Measurements from ENCODE around the gene TRABD2B. TPM values are rescaled to one million over a fixed set of nuclear protein-coding genes. Genes with fewer than 3 reads are reported as not detected.

Gene TRABD2B
- total RNA-seq, 1 donor from 2014 or later, result under 0.01 TPM

DNA sequence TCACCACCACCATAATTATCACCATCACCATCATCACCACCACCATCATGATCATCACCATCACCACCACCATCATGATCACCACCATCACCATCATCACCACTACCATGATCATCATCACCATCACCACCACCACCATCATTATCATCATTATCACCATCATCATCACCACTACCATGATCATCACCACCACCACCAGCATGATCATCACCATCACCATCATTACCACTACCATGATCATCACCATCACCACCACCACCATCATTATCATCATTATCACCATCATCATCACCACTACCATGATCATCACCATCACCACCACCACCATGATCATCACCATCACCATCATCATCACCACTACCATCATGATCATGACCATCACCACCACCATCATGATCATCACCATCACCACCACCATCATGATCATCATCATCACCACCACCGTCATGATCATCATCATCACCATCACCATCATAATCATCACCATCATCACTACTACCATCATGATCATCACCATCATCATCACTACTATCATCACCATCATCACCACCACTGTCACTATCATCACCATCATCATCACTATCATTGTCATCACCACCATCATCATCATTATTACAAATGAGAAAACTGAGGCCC lies 60.2 kb downstream of the TRABD2B start:
- no peak for DNase-seq (ENCODE audit: low read depth in 2 of 2)

DNA sequence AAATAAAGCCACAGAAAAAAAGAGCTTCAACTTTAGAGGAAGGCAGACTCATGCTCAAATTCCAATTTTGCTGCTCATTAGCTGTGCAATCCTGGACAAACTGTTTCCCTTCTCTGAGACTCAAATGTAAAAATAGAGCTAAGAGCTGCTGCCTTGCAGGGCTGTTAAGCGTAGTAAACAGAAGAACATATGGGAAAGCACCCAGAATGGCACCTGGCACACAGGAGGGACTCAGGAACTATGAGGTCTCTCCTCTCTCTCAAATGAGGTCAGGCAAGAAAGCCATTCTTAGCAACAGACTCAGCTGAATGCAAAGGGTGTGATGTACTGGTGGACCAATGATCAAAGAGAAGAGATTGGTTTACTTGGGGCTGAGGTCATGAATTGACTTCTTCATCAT lies 61.3 kb downstream of the TRABD2B start:
- no peak for DNase-seq (ENCODE audit: low read depth in 2 of 2)

DNA sequence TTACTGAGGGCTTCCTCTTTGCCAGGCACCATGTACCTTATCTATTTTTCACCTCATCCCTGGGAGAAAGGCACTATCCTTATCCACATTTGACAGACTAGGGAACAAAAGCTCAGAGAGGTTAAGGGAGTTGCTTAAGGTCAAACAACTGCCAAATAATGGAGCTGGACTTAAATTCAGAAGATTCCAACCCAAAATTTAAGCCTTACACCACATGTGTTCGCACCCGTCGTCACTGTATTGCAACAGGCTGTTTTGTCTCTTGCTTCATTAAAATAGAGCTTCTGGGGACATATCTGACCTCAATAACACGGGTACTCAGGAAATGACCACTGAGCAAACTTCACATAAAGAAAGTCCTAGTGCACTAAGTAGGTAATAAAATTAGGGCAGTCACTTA lies 62.0 kb downstream of the TRABD2B start:
- DNase-seq (ENCODE audit: low read depth in 2 of 2), result no peak

DNA sequence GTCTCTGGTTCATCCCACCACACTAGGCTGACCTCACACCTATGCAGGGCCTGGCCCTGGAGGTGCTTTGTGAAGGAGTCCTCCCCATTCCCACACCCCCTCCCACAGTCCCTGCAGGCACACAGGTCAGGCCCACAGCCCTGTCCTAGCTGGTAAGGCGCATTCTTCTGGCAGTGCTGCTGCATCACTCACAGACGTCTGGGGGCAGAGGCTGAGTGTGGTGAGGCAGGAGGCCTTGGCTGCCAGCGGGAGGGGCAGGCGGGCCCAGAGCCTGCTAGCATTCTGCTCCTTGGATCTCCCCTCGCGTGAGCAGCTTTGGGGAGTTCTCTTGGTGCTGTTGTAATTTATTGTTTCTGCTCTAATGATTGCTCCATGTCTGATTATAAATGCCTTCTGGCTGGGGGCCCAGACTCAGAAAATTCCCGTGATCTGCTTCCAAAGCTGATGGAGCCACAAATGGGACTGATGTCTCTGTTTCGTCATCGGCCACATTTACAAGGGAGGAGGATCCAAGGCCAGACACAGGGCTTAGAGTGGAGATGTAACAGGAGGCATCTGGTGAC lies 62.9 kb downstream of the TRABD2B start:
- no peak for DNase-seq (ENCODE audit: low read depth in 2 of 2)

DNA sequence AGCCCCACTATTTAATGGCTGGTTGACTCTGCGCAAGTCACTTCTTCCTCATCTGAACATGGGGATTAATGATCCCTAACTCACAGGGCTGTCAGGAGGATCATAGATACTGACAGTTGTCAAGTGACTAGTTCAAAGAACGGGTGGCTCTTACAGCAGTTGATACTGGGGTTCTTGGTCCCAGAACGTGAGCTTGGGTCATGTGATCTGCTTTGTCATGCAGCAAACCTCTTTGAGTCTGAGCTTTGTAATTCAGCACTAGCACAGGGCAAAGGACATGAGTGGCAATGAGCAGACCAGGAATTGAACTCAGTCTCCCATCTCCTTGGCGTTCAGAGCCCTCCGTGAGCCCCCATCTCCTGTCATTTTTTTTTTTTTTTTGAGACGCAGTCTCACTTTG lies 64.4 kb downstream of the TRABD2B start:
- DNase-seq (ENCODE audit: low read depth in 2 of 2), result no peak

DNA sequence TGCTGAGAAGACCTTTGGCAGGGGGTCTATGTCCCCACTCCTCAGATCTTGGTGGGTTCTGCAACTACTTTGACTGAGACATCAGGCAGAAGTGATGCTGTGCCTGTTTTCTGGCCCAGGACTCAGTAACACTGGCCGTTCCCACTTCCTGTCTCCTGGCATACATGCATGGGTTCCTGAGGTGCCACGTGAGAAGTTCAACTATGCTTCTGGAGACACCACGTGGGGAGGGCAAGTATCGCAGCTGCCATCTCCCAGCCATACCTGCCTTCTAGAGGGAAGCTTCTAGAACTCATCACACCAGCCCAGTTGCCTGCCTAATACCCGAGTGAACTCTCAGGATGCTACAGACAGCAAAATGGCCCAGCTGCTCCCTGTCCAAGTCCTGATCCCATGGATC lies 65.8 kb downstream of the TRABD2B start:
- DNase-seq (ENCODE audit: low read depth in 2 of 2), result peak; percentile 33 to 64

DNA sequence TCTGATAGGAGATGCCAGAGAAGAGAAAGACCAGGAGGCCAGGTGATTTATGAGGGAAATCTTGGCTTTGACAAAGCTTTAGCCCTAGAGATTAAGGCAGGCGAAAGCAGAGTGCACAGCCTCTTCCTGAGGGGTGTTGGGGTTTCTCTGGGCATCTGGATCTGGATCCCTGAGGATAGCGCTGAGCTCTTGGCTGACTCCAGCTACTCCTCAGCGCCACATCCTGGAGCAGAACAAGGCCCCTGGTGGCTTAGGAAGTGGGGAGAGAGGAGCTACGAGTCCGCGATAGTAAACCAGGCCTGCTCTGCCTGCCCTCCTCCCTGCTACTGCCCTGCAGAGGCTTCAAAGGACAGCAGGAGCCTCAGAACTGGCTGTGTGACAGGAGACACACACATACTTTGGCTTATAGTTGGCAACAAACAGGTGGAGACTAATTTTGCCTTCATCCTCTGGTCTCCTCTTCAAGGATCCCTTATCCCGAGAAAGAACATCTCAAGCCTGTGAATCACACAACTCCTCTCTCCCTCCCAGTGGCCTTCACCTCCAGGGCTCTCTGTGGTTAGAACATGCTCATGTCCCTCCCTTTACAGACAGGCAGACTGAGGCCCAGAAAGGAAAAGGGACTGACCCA lies 66.9 kb downstream of the TRABD2B start:
- DNase-seq (ENCODE audit: low read depth in 2 of 2), result no peak

DNA sequence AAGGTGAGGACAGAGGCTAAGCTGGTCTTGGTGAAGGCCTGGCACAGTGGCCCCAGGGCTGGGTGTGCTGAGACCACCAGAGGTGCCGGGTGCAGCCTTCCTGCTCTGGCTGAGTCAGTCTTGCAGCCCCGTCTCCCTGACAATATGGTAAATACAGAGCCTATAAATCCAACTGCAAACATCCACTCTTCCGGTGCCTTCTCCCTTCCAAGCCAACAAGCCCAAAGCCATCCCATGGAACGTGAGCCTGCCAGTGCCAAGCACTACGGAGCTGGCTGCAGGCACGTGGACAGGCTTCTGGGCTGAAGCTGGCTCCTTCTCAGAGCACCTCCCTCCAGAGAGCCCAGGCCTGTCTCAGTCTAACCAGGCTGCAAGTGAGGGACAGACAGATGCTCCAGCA lies 70.0 kb downstream of the TRABD2B start:
- no peak for DNase-seq (ENCODE audit: low read depth in 2 of 2)

DNA sequence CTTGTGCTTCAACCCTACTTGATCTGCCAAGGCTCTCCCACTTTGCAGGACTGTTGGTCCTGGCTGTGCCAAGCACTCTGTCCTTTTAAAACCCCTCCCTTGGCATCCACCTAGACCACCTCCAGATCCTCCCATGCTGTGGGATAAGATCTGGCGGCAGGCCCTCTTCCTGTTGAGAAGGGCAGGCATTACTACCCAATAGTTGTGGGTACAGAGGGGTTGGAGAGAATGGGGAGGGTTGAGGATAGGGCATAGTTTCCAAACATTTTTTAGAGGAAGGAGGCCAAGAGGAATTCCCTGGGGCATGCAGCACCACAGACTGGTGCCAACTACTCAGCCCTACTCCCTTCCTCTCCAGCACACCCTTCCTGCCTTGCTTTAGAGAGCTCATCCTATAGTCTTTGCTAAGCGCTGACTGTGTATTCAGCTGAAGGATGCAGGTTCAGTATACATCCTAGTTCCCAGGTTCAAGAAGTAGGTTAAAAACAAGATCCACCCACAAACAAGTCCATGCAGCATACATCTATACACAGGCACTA lies 70.7 kb downstream of the TRABD2B start:
- DNase-seq (ENCODE audit: low read depth in 2 of 2), result no peak

DNA sequence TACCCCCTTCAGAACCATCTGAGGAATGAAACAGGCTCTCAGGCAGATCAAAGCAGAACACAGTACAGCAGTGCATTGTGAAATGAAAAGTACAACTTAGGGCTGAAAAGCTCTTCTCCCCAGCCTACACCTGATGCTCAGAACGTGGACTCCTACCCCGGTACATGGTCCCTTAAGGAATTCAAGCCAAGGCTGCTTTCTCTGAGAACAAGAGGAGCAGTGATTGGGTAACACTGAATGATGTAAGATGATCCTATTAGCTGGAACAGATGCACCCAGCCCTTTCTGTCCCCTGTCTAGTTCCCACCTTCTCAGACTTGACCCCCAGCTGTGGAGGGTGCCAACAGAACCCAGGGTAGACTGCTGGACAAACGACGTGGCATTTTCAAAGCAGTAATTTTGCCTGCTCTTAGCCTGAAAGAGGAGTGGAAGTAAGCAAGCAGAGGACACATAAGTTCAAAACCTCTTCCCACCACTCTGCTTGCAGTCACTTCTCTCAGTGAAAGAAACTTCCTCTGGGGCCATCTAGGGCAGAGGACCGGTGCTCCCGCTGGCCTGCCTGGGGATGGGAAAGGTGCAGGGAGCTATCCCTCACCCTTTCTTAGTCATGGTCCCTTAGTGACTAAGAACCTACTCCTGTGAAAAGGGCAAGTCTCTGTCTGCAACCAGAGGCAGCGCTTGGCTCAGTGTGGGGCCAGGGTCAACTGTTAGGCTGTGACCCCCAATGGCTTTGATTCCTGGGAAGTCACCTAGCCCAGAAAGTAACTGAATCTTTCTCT lies 72.7 kb downstream of the TRABD2B start:
- DNase-seq (ENCODE audit: low read depth in 2 of 2), result no peak

DNA sequence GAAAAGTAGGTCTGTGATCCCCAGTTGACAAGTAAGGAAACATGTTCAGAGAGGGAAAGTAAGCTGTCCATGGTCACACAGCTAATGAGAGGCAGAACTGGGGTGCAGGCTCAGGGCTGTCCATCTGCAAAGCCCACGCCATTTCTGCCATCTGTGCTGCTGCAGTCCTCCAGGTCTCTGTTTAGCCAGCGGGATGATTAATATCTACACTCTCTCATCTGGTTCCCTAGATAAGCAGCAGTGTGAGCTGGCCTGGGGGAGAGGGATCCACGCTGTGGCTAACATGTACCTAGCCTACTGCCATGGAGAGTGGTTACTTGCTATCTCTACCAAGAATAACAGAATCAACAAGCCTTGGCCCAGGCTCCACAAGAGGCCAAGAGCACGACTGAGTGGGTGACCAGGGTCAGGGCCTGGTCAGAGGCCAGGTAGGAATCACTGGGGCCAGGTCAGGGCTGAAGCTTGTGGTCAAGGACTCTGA lies 75.2 kb downstream of the TRABD2B start:
- DNase-seq (ENCODE audit: low read depth in 2 of 2), result no peak

DNA sequence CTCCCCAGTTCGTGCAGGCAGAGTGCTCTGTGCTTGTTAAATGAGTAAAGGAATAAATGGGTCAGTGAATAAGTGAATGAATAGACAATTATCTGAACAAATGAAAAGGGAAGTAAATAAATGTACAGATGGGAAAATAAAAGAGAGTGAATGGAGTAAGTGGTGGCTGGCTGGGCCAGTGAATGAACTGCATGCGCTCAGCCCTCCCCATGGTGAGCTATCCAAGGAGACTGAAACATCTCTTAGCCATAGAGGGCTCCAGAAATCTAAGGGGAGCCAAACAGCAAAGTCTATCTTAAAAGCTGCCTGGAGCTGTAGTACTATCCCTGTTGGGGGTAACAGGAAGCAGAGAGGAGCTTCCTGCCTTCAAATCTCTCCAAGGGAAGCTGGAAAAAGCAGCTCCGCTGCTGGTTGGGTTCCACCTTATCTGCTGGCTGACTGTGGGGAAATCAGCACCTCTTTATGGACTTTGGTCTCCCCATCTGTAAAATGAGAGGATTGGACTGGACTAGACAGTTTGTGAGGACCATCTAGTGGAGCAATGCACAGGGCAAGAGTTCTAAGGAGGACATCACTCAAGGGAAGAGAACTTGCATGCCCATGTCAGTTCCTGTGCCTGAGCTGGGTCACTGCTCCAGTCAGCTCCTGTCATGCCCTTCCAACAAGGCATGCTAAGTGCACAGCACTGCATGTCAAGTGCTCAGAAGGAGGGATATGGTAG lies 77.9 kb downstream of the TRABD2B start:
- no peak for DNase-seq (ENCODE audit: low read depth in 2 of 2)

DNA sequence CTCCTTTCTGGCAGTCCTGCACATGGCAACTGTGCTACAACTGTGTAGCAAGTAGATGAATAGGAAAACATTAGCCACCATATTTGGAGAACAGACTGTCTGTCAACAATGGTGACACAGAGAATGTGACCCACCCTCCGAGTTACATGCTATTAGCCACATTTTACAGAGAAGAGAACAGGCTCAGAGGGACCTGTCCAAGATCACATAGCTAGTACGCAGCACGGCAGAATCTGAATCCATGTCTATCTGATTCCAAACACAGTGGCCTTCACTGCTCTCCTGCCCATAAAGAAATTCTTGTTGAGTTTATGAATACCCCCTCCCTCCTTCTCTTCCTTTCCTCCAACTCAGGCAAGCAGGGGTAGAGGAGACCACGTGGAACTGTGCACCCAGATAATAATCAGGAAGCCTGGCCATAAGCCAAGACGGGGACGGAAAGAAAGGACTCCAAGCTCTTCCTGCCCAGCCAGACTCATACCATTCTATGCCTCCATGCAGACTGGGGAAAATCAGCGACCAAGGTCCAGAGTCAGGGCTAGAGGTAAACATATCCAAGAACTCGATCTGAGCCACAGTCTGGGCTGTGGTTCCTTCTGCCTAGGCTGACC lies 78.8 kb downstream of the TRABD2B start:
- peak; percentile 4 to 46 for DNase-seq (ENCODE audit: low read depth in 2 of 2)

DNA sequence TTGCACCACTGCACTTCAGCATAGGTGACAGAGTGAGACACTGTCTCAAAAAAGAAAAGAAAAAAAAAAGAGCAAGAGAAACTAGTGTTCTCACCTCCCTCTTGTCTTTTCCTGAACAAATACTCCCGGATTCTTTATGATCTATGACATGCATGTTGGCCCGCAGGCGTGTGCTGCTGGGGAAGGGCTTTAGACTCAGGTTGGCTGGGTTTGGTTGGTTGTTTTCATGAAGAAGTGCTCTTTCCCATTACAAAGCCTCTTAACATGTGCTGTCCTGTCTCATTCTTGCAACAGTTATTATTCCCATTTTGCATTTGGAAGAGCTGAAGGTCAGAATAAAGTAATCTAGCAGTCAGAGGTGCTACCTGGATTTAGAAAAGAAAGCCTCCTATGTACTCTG lies 79.5 kb downstream of the TRABD2B start:
- no peak for DNase-seq (ENCODE audit: low read depth in 2 of 2)

DNA sequence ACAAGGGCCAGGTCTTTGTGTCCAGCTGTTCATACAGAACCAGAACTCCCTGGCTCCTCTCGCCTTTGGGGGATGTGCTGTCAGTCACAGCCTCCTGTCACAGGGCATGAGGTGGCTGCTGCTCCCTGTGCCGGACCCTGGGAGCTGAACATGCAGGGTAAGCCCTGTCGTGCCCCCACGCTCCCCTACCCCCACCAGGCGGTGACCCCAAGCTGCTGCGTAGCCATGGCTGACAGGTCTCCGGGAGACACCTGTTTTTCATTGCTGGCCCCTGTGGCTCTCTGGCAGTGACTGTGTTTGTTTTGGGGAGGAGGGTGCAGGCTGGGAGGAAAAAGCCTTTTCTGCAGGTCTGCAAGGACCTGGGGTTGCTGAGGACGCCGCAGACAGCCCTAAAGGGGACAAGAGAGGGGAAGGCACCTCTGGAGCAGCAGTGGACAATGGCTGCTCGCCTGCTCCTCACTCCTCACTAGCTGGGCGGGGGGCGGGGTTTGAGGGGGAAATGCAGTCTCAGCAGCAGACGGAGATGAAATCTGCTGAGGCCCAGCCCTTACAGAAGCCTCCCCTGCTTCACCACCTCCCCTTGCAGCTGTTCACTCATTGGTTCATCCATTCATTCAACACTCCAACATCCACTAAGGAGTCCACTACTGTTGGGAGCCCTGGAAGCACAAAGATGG lies 81.4 kb downstream of the TRABD2B start:
- no peak for DNase-seq (ENCODE audit: low read depth in 2 of 2)

DNA sequence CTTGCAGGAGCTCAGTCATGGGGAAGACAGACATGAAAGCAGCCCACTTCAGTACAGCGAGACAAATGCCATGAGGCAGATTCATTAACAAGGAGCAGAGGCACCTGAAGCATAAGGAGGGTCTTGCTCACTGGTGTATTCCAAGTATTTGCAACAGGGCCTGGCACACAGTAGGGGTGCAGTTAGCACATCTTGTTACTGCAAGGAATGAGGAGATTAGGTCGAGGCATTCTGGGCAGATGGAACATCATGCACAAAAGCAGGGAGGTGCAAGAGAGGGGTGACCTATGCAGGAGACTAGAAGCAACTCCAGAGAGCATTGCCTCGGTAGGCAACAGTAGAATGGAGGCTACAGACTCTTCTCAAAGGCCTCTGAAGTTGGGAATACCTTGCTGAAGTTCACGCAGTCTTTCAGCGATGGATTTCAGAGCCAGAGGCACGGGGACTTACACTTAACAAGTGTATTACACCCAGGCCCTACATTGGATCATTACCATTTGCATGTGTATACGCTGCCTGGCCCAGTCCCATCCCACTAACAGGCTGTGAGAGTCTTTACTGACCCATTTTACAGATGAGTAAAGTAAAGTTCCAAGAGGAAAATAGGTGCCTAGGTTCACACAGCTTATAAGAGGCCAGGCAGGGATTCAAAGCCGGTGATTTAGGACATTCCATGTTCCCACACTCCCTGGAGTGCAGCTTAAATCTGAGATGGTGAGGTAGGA lies 82.1 kb downstream of the TRABD2B start:
- no peak for DNase-seq (ENCODE audit: low read depth in 2 of 2)

DNA sequence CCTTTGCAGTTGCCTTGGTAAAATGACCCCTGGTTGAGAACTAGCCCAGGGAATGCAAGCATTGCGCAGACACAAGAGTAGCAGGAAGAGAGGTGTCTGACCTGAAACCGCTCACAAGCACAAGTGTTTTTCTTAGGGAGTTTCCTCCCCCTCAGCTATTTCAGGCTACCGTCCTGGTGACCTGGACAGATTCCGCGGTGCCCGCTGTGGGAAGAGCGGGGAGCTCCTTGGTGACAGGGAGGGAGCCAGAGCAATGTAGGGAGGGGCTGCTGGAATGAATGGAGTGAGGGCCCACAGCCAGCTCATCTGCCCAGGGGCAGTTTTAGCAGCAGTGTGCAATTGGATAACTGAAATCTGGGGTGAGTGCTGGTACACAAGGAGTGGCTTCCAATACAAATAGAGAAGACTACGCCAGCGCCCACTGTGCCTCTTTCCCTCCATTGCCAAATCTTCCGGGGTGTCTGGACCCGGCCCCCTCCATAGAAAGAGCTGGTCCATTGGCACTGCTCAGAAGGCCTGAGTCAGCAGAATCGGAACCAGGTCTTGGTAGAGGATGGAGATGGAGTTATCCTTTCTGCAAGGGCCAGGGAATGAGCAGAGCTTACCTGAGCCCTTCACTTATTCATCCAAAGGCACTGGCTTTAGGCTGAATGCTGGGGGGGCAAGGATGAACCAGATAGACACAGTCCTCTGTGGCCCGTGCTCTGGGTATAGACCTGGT lies 82.8 kb downstream of the TRABD2B start:
- DNase-seq (ENCODE audit: low read depth in 2 of 2), result no peak

DNA sequence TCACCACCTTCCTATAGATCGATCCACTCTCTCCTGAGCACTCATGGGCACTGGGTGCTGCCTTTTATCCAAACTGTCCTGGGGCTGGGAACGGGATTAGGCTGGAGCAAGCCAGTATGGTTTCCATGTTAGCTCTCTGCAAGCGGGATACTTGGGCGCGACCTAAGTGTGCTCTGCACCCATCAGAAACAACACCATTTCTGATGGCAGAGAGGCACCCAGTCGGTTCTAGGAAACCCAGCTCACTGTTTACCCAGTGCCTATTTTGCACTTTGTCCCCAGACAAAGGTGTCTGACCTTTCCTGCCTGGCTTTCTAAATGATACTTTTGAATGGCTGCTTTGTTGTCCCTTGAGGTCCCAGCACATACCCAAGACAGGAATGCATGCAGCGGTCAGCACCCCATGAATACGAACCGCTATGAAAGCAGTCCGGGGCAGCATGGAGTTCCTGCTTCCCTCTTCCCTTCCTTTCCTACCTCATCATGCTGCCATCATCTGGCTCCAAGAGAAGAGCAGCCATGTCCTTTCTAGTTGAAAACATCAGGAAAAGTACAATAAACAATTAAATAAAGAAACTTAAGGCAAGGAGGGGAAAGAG lies 83.9 kb downstream of the TRABD2B start:
- DNase-seq (ENCODE audit: low read depth in 2 of 2), result no peak

DNA sequence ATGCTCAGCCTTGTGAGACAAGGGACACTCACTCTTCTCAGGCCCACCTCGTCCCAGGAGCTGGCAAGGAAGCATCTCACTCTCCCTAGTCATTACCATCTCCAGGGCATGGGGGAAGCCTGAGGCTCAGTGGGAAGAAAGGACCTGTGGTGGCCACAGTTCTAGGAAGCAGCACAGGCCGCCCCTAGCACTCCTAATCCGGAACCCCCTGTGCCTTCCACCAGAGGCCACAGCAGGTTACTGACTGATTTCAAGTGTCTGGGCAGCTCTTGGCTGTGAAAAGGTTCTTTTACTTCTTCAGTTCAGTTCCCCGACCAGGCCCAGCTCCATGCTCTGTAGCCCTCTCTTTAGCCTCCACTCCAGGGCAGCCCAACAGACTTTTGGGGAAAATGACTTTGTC lies 84.4 kb downstream of the TRABD2B start:
- DNase-seq (ENCODE audit: low read depth in 2 of 2), result no peak

All from dermis microvascular lymphatic vessel endothelial cell (primary cell).